HG03565 (cell line): ENCODE results near the gene ERBB2.

Experiments
- ATAC-seq: cut with Tn5 transposase; IDR thresholded peaks from one replicate; pipeline ENCODE4 v1.9.1; 2021; ENCODE audit warnings: mild to moderate bottlenecking, moderate library complexity; ENCODE audit not compliant: unreplicated experiment

Gene ERBB2

DNA sequence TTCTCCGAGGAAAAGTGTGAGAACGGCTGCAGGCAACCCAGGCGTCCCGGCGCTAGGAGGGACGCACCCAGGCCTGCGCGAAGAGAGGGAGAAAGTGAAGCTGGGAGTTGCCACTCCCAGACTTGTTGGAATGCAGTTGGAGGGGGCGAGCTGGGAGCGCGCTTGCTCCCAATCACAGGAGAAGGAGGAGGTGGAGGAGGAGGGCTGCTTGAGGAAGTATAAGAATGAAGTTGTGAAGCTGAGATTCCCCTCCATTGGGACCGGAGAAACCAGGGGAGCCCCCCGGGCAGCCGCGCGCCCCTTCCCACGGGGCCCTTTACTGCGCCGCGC, at the start of gene ERBB2:
Gene ERBB2 (plus strand): TSS at position 247 of the 330 bp plus-strand sequence. CDS start 175 bp downstream, outside the sequence.
- ATAC-seq = no peak

GRCh38 chr17:39650121-39650579, 49.7 kb upstream of the ERBB2 start:
- no peak for ATAC-seq

- ATAC-seq = no peak
Measured at GRCh38 chr17:39651923-39652586, 47.8 kb upstream of the ERBB2 start.

DNA sequence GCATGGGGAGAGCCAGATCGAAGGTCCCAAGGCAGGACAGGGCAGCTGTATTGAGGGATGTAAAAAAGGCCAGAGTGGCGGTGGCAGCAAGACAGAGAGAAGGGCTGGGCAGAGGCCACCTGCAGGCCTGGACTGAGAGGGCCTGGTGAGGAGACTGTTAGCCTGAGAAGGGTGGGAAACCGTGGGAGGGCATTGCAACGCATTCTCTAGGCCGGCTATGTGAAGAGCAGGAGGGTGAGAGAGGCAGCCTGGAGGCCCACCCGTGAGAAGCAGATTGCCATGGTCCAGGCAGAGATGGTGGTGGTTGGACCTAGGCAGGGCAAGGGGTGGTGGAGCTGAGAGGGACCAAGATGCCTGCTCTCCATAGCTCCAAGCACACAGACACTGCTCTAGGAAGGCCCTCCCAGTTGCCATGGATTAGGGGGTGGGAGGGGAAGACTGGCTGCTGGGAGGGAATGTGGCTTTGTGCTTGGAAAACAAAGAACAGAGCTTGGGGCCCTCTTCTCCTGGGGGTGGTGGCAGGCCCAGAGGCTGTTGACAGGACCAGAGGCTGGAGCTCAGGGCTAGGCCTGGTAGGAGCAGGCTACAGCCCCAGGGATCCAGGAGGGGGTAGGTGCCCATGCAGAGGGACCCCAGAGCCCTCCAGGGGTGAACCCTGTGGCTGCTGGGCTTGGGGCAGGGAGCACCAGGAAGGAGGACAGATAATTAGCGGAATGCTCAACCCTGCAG, 47.1 kb upstream of the ERBB2 start:
- ATAC-seq = no peak

GRCh38 chr17:39653316-39653661, 46.6 kb upstream of the ERBB2 start:
- no peak for ATAC-seq

DNA sequence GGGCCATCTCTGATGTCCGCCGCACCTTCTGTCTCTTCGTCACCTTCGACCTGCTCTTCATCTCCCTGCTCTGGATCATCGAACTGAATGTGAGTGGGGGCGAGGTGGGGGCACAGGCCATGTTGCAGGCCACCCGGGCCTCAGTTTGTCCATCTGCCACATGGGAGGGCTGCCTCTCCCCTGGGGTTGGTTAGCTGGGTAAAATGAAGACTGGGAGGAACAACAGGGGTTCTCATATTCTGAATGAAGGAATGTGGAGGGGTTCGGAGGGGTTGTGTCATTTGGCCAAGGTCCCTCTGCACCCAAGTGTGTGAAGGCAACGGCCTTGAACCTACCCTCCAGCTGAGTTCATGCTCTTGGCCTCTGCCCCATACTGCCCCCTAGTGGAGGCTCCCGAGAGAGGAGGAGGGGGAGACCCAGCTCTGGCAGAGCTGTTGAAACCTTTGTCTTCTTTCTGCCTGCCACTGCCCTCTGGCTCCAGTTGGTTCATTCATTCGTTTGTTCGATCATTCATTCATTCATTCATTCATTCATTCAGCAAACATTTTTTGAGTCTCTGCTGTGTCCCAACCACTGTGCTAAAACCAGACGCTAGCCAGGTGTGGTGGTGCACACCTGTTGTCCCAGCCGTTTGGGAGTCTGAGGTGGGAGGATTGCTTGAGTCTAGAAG, 46.1 kb upstream of the ERBB2 start:
- no peak for ATAC-seq

DNA sequence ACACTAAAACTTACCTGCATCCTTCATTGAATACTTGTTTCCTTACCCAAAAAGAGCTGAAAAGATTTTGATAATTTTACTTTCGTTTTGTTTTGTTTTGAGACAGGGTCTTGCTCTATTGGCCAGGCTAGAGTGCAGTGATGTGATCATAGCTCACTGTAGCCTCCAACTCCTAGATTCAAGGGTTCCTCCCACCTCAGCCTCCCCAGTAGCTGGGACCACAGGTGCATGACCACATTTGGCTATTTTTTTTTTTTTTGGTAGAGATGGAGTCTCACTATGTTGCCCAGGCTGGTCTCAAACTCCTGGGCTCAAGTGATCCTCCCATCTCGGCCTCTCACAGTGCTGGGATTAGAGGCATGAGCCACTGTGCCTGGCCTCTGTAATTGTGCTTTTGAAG, 44.8 kb upstream of the ERBB2 start:
- no peak for ATAC-seq

GRCh38 chr17:39658346-39658745, 41.5 kb upstream of the ERBB2 start:
- no peak for ATAC-seq

DNA sequence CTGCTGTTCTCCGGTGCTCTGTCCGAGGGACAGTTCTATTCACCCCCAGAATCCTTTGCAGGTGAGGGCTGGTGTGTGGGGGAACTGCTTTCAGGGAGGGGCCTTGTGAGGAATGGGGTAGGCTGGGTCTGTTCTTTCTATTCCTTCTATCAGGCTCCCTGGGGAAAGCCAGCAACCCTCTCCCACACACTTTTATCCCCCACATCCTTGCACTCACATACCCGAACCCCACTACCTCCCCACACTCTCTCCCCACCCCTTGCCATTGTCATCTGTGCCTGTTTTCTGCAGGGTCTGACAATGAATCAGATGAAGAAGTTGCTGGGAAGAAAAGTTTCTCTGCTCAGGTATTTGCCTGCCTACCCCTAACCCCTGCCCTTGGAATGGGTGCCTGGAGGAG, 41.1 kb upstream of the ERBB2 start:
- ATAC-seq = no peak

- ATAC-seq = no peak
Measured at GRCh38 chr17:39659279-39660010, 40.4 kb upstream of the ERBB2 start.

GRCh38 chr17:39660011-39660360, 39.9 kb upstream of the ERBB2 start:
- ATAC-seq = no peak

DNA sequence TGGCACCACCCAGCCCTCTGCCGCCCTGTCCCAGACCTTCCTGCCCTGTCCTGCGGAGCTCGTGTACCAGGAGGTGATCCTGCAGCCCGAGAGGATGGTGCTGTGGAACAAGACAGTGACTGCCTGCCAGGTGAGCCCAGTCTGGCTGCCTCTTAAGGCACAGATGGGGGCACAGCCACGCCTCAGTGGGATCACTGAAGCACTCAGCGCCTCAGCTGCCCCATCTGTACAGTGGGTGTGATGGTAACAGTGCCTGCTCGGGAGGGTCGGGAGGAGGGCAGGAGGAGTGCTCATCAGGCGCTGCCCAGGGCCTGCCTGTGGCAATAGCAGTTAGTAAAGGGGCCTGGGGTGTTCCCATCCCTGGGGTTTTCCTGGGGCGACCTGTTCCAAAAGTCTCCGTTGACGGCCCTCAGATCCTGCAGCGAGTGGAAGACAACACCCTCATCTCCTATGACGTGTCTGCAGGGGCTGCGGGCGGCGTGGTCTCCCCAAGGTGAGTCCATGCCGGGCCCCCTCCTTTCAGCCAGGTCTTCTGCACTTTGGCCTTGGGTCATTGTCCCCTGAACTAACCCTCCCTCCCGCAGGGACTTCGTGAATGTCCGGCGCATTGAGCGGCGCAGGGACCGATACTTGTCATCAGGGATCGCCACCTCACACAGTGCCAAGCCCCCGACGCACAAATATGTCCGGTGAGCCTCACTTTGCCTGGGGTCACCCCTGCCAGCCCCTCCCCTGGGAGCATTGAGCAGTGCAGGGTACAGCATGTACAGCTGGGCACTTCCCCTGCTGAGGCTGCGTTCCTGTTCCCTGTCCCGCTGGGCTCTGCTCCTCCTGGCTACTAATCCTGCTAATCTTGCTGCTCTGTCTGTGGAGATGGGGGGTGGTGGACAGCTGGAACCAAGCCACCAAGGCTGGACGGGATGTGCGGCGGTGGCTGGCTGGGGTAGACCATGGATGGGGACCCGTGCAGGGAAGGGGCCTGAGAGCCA, 39.2 kb upstream of the ERBB2 start:
- no peak for ATAC-seq

GRCh38 chr17:39661744-39662541, 37.9 kb upstream of the ERBB2 start:
- ATAC-seq = no peak

DNA sequence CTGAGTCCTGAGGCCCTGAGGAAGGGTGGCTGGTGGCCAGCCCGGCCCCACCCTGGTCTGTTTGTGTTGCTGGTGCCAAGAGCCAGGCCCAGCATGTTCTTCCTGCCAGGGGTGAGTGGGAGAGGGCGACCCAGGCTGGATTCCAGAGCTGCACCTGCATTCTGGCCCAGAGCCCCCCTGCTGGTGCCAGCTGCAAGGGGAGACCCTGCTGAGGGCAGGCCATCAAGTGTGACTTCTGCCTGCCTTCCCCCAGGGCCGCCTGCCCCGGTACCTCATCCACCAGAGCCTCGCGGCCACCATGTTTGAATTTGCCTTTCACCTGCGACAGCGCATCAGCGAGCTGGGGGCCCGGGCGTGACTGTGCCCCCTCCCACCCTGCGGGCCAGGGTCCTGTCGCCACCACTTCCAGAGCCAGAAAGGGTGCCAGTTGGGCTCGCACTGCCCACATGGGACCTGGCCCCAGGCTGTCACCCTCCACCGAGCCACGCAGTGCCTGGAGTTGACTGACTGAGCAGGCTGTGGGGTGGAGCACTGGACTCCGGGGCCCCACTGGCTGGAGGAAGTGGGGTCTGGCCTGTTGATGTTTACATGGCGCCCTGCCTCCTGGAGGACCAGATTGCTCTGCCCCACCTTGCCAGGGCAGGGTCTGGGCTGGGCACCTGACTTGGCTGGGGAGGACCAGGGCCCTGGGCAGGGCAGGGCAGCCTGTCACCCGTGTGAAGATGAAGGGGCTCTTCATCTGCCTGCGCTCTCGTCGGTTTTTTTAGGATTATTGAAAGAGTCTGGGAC, 37.1 kb upstream of the ERBB2 start:
- ATAC-seq = no peak

DNA sequence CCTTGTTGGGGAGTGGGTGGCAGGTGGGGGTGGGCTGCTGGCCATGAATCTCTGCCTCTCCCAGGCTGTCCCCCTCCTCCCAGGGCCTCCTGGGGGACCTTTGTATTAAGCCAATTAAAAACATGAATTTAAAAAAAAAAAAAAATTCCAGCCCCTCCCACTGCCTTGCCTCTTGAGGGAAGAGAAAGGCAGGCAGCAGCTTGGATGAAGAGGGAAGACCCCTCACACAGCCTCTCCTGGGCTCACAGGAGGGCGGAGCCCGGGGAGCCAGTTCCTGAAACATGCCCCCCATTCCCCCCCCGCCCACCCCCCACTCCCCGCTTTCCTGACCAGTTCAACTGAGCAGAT, 36.5 kb upstream of the ERBB2 start:
- ATAC-seq = no peak

GRCh38 chr17:39663688-39664580, 35.9 kb upstream of the ERBB2 start:
- ATAC-seq = no peak

DNA sequence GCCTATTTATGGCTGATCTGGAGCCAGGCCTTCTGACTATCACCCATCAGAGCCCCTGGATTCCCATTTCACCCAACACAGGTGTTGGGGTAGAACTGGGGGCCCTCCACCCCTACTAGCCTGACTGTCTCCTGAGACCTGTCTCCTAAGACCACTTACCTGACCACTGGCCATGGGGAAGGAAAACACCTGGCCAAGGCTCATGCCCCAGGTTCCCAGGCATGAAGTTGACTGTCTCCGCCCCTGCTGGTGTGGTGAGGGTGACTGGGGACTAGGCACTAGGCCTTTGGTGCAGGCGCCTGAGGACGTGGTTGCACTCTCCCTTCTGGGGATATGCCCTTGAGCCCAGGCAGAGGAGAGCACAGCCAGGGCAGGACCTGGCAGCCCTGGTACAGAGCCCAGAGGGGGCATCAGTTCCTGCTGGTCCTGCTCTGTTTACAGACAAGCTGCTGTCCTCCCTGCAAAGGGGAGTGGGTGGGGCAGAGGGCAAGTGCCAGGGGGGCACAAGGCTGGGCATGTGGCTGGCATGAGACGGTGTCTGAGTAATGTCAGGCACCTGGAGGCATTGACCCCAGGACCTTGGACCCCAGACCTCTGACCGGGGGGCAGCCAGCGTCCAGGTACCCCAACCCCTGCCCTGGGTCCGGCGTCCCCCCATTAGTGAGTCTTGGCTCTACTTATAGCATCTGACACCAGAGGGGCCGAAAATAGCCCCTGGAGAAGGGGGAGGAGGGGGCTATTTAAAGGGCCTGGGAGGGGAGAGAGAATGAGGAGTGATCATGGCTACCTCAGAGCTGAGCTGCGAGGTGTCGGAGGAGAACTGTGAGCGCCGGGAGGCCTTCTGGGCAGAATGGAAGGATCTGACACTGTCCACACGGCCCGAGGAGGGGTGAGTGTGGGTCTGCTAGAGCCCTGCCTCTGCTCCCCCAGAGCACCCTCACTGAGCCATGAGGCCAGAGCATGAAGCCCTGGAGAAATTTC, 35.0 kb upstream of the ERBB2 start, which contains the start of gene TCAP:
Gene TCAP (plus strand): TSS at position 769 of the 981 bp plus-strand sequence. CDS start 11 bp downstream, at position 780.
- no peak for ATAC-seq
